SK-N-MC (cell line): Measurements from ENCODE around the gene IFI16.

Source experiments
- EZH2 ChIP-seq: fragments of 200-600 bp; sonication (generic); IDR thresholded peaks from one replicate; pipeline ENCODE4 v1.6.1; 2017; ENCODE audit warnings: antibody characterized with exemption
- FOXP2 ChIP-seq: optimal IDR thresholded peaks from 2 replicates; pipeline ENCODE3; 2011; ENCODE audit warnings: mild to moderate bottlenecking, moderate library complexity; ENCODE audit not compliant: insufficient read depth; ENCODE audit errors: extremely low read length, control extremely low read depth
- POLR2AphosphoS5 ChIP-seq: IDR thresholded peaks from 2 replicates; pipeline ENCODE4 v1.6.1; 2012; ENCODE audit warnings: mild to moderate bottlenecking, low read depth, low read length, borderline replicate concordance

DNA sequence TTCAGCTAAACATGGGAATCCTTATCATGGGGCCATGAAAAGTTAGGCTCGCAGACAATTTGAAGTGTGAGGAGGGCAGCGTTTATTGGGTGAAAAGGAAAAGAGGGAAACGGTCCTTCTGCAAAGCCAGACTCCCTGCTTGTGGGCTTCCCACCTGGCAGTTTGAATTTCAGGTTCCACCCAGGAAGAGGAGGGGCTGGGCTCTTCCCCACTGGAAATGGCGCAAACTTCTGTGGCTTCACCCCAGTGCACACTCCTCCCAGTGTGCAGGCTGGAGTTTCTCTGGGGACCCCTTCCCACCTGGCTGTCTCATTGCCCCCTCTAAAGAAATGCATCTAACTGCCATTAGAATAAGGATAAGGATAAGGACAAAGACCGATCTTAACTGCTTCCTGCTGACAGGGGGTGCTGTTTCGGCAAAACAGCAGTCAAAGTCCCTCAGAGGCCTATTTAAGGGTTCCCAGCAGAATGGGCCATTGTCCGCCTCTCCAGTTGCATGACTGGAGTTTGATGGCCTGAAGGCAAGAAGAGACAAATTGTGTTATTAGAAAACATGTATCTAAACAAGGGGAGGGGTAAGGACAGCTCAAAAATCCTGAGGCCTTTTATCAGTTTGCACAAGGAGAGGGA lies 46.5 kb downstream of the IFI16 start:
- no peak for TF ChIP-seq POLR2AphosphoS5
- no peak for TF ChIP-seq EZH2
- TF ChIP-seq FOXP2 = no peak
